ENCODE measurements around the gene SSBP1. TPM values are rescaled to one million over a fixed set of nuclear protein-coding genes. Genes with fewer than 3 reads are reported as not detected.
A peak's percentile ranks its signal among the peaks of the same experiment; 100 is the strongest.

Gene SSBP1
- total and polyA plus RNA-seq, 2 of the 8 experiments (the other 6 are each of a cell fraction or from before 2014, with no cell fraction given) = 136 to 254 TPM

DNA sequence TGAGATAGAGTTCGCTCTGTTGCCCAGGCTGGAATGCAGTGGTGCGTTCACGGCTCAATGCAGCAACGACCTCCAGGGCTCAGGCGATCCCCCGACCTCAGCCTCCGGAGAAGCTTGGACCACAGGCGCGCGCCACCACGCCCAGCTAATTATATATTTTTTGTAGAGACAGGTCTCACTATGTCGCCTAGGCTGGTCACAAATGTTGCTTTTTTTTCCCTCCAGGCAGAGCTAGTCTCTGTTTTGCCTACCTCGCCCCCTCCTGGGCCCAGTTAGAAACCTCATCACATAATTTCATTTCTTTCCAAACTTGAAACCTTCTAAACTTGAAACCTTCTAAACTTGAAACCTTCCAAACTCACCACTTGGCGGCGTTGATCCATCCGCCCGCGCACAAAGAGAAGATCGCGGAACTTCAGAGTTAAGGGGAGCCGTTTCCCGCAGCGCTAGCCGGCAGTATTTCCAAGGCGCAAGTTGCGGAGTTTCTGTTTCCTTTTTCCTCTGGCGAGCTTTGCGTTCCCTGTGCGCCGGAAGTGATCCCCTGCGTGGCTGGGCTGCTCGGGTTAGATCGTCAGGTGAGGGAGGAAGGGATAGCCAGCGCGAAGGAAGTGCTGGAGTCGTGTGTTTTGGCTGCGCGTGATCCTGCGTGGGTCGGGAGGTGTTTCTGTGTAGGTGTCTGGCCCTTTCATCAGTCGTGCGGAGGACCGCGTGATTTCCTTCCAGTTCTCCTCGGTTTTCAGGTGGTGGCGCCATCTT, at the start of gene SSBP1 (continued):
- peak; percentile 72 for TF ChIP-seq SAP30 (IDR thresholded peaks at IDR 0.05; ENCODE audit: insufficient read depth, insufficient replicate concordance, low read length)
- no peak for TF ChIP-seq SUZ12 (IDR thresholded peaks at IDR 0.05; ENCODE audit: low read length)
- no peak for TF ChIP-seq KDM1A (IDR thresholded peaks at IDR 0.05; ENCODE audit: borderline replicate concordance, low read length)
- TF ChIP-seq SRF (IDR thresholded peaks at IDR 0.05; ENCODE audit: low read depth, low read length) = peak; percentile 77; the same call in 1 of the 2 replicates
- TF ChIP-seq JUN (IDR thresholded peaks at IDR 0.05; ENCODE audit: low read depth, low read length) = no peak
- peak; percentile 68 for TF ChIP-seq JUND (IDR thresholded peaks at IDR 0.05; ENCODE audit: low read length)
- TF ChIP-seq ZNF274 (IDR thresholded peaks at IDR 0.05; ENCODE audit: borderline replicate concordance, extremely low read depth, low read length) = no peak
- TF ChIP-seq, protein P1, sequence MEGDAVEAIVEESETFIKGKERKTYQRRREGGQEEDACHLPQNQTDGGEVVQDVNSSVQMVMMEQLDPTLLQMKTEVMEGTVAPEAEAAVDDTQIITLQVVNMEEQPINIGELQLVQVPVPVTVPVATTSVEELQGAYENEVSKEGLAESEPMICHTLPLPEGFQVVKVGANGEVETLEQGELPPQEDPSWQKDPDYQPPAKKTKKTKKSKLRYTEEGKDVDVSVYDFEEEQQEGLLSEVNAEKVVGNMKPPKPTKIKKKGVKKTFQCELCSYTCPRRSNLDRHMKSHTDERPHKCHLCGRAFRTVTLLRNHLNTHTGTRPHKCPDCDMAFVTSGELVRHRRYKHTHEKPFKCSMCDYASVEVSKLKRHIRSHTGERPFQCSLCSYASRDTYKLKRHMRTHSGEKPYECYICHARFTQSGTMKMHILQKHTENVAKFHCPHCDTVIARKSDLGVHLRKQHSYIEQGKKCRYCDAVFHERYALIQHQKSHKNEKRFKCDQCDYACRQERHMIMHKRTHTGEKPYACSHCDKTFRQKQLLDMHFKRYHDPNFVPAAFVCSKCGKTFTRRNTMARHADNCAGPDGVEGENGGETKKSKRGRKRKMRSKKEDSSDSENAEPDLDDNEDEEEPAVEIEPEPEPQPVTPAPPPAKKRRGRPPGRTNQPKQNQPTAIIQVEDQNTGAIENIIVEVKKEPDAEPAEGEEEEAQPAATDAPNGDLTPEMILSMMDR (IDR thresholded peaks at IDR 0.05; ENCODE audit: control extremely low read depth in 1 of 3, insufficient read depth in 1 of 3, low read depth in 1 of 3, low read length in 3 of 3) = peak; percentile 64 to 85 (median 77)
- TF ChIP-seq PHF8 (conservative IDR thresholded peaks at IDR 0.05; ENCODE audit: low read depth, low read length) = peak; percentile 99
- TF ChIP-seq TAF7 (optimal IDR thresholded peaks at IDR 0.05; ENCODE audit: borderline replicate concordance, low read depth, low read length) = peak; percentile 58
- TF ChIP-seq BACH1 (IDR thresholded peaks at IDR 0.05; ENCODE audit: low read length) = peak; percentile 46; the same call in 1 of the 2 replicates
- TF ChIP-seq, protein P2, sequence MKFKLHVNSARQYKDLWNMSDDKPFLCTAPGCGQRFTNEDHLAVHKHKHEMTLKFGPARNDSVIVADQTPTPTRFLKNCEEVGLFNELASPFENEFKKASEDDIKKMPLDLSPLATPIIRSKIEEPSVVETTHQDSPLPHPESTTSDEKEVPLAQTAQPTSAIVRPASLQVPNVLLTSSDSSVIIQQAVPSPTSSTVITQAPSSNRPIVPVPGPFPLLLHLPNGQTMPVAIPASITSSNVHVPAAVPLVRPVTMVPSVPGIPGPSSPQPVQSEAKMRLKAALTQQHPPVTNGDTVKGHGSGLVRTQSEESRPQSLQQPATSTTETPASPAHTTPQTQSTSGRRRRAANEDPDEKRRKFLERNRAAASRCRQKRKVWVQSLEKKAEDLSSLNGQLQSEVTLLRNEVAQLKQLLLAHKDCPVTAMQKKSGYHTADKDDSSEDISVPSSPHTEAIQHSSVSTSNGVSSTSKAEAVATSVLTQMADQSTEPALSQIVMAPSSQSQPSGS (IDR thresholded peaks at IDR 0.05; ENCODE audit: low read length) = peak; percentile 84
- peak; percentile 93 to 98 for TF ChIP-seq POLR2A (IDR thresholded peaks at IDR 0.05; ENCODE audit: control extremely low read depth in 1 of 2, low read depth in 2 of 2, low read length in 2 of 2)
- no peak for TF ChIP-seq FOSL1 (IDR thresholded peaks at IDR 0.05; ENCODE audit: insufficient read depth, low read depth, low read length)
- peak; percentile 87 for TF ChIP-seq KDM5A (IDR thresholded peaks at IDR 0.05; ENCODE audit: low read length)
- no peak for TF ChIP-seq NANOG (IDR thresholded peaks at IDR 0.05; ENCODE audit: insufficient read depth, low read depth, low read length, poor library complexity, severe bottlenecking)
- peak; percentile 79 for TF ChIP-seq YY1 (IDR thresholded peaks at IDR 0.05; ENCODE audit: low read depth, low read length)
- TF ChIP-seq RXRA (IDR thresholded peaks at IDR 0.05; ENCODE audit: insufficient read depth, low read depth, low read length) = no peak
- peak; percentile 62 for TF ChIP-seq CHD2 (IDR thresholded peaks at IDR 0.05; ENCODE audit: low read length)
